Hematopoietic multipotent progenitor cell (in vitro differentiated cells): ENCODE data around the gene FAR2. TPM values are rescaled to one million over a fixed set of nuclear protein-coding genes. Genes with fewer than 3 reads are reported as not detected.
A peak's percentile ranks its signal among the peaks of the same experiment; 100 is the strongest.

Source experiments
- DNase-seq, 3 donors: peaks; one replicate each; pipeline ENCODE4 v3.0.0-alpha.2; 2011 to 2015; ENCODE audit warnings: low read depth in 2 of 3, low spot score in 2 of 3
- total RNA-seq: library from RNA; depleted of rRNA; stranded (reverse); fragments of >200 nt; gene quantifications from one replicate; pipeline ENCODE4 v1.2.3, GENCODE V29; 2012

The FAR2 gene
- total RNA-seq, 1 donor: 40.4 TPM

DNA sequence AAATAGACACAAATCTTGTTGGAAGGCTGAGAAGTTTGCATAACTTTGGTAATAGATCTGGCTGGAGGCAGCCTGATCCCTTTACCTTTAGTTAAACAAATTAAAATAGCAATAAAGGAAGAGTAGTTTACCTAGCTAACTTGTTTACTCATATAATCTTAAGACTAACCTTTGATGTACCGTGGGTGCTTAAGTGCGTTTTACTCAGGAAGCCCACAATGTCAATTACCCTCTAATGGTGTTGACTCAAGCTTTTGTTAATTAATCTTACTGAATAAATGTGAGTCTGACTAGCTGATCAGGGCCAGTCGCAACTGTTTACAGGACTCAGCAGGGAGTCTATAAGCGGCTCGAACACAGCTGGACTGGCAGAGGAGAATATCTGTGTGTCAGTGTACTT lies 51.5 kb downstream of the FAR2 start:
- no peak for DNase-seq

DNA sequence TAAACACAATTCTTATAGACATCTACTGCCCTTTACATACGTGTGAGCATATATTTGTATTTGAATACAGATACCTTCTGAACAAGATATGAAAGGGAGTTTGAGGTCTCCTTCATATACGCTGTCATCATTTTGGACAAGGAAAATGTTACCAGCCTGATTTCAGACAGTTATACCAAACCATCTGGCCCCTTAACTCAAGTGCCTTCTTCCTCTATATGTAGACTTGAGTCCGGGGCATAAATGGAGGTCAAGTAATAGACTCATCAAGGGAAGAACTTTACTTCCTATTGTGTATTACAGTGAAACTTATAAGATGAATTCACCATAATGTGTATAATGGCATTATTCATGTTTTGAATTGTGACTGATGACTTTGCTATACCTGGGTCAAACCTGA lies 52.2 kb downstream of the FAR2 start:
- peak in 1 of 3 donors; percentile 50 for DNase-seq

DNA sequence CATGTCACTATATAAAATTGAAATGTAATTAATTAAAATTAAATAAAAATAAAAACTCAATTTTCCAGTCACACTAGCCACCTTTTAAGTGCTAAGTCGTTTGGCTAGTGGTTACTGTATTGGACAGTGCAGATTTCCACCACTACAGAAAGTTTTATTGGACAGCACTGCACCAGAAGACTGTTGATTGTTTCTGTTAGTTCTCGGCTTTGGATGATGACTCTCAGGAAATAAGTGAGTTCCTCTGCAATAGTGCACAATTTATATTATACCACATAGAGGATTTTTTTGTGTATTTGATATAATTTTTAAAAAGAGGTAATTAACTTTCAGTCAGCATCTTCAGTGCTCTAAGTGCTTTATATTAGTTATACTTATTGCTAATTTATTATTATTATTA lies 52.7 kb downstream of the FAR2 start:
- DNase-seq: peak in 1 of 3 donors; percentile 35

DNA sequence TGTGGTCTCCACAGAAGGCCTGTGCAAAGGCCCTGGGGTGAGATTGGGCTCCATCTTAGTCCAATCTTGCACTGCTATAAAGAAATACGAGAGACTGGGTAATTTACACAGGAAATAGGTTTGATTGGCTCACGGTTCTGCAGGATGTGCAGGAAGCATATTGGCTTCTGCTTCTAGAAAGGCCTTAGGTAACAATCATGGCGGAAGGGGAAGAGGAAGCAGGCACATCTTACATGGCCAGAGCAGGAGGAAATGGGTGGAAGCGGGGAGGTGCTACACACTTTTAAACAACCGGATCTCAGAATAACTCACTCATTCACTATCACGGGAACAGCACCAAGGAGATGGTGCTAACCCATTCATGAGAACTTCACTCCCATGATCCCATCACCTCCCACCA lies 55.4 kb downstream of the FAR2 start:
- DNase-seq: peak in 1 of 3 donors; percentile 20

DNA sequence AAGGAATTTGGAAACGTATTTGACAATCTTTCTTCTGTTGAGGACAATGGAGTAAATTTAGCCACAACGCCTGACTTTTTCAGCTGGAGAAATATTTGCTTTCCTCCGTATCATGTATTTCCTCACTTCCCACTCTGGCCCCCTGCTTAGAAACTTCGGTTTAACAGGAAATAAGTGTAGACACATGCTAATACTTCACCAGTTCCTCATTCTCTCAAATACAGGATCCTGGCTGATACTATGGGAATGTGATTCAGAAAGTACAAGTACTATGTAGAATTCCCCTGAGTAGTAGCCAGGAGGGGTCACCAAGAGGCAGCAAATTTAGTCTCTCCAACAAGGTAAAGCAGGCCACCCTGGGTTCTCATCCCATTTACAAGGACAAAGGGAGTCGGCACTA lies 58.0 kb downstream of the FAR2 start:
- DNase-seq: peak in 2 of 3 donors; percentile 52 to 54

DNA sequence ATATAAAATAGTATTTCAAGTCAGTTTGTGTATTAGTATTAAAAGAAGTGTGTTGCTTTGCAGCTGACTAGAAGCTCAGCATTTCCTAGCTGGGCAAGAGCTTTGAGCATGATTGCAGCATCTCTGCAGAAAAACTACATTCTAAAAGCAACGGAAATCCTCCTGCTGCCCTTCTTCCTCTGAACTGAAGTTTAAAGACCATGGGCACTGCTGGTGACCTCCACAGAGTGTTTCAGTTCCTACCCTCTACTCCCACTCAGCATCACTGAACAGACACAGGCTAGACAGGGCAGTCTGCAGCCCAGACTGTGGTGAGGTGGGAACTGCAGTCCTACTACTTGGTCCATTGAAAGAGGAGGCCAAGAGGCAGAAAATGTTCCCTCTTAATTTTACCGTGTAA lies 59.0 kb downstream of the FAR2 start:
- DNase-seq: no peak

DNA sequence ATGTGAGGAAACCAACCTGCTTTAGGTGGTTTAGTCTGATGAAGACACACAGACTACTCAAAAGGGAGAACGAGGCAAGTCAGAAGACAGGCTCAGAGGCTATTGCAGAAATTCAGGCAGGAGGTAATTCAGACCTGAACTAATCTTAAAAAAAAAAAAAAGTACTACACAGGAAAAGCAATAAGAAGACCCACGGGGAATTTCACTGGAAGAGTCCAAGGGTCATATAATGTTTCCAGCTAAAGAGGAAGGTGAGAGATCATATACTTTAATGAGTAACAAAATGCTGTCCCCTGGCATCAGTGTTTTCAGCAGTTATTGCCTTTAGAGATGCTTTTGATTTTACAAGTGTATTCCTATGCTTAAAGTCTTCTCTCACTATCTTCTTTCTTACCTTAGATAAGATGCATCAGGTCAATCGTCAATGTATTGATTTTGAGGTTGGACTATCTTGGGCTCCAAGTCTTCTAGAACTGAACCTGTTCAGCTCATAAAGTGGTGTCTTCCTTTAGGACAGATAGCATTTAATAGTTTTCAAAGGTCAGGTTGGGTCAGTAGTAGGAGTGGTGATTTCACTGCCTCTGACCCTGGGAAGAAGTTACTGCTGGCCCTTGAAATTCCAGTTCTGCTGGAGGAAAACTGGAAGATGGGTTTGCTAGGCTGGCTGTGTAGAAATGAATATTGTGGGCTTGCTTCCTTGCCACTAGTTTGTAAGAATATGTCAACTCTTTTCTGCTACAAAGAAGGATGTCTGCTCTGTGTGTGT lies 60.0 kb downstream of the FAR2 start:
- no peak for DNase-seq

DNA sequence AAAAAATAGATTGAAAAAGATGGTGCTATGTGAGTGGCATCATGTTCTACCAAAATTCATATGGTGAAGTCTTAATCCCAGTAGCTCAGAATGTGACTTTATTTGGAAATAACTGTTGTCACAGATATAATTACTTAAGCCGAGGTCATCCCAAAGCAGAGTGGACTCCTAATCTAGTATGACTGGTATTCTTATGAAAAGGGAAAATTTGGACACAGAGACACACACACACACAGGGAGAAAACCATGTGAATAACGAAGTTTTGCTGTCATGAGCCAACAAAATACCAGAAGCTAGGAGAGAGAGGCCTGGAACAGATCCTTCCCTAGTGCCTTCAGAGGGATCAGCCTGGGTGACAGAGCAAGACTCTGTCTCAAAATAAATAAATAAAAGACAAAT lies 62.6 kb downstream of the FAR2 start:
- no peak for DNase-seq

DNA sequence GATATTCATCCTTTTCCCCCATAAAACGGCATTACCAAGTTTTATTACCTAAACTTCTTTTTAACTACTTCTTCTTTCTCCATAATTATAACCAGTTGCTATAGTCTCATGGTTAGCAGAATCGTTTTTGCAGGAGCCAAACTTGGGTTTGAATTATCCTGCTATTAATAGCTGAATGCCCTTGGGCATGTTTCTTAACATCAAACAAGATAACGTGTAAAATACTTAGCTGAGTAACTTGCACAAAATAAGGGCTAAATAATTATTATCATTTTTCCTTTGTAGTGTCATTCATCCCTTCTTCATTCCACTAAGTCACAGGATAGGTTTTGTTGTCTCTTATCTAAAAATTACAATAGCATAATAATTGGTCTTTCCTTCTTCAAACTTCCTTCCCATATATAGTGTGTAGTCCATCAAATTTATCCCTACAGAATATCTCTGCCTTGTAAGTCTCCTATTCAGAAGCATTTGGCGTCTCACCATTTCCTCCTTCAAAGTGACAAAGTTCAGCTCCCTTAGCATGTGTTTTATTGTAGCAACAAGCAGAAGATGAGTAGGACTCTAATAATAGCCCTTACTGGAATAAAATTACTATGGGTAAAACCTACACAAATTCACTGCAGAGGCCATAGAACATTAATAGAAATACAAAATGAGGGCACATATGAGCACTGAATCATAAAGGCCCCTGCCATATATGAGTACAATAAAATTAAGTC lies 63.8 kb downstream of the FAR2 start:
- no peak for DNase-seq

DNA sequence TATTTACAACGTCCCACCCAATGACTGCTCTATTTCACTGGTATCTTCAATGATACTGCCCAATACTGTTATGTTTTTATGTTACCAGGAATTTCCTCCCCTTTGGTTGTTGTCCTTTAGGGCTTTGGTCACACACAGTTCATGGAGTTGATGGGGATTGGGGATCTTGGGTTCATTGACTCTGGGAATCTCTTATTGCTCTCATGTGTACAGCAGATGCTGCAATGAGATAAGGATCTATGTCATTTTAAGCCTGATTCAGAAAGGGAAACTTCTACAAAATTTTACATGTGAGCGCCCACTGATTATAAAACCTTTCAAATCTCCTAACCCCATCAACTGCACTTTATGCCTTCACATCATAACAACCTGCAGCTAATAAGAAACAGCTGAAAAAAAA lies 67.2 kb downstream of the FAR2 start:
- DNase-seq: peak in 2 of 3 donors; percentile 29 to 43

DNA sequence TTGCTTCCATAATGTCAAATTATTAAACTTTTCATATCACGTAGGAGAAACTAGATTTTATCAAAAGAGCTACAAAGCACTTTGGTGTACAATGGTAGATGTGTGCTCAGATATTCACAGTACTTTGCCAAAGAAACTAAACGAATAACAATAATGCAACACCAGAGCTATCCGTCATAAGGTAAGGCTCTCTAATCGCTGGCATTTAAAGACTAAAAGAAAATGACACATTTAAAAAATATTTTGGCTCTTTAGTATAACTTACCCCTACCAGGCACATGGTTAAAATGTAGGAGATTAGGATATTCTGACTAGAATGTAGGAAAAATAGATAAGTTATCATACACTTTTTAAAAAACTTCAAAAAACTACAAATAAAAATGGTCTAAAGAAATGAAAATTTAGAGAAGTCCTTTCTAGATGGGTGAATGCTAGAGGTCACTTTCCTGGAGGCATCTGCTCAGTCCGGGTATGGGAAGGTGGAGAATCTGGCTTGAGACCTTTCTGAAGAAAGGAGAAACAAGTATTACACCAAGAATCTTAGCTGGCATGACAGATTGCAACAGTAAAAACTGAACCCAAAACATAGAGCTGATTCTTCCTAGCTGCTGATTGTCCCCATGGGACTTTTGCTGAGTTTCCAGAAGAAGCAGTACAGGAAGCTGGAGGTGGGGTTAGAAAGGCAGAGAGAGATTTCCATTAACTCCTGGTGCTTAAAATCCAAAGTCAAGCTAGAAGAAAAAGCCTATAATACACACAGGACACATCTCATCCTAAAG lies 67.9 kb downstream of the FAR2 start:
- DNase-seq: no peak

DNA sequence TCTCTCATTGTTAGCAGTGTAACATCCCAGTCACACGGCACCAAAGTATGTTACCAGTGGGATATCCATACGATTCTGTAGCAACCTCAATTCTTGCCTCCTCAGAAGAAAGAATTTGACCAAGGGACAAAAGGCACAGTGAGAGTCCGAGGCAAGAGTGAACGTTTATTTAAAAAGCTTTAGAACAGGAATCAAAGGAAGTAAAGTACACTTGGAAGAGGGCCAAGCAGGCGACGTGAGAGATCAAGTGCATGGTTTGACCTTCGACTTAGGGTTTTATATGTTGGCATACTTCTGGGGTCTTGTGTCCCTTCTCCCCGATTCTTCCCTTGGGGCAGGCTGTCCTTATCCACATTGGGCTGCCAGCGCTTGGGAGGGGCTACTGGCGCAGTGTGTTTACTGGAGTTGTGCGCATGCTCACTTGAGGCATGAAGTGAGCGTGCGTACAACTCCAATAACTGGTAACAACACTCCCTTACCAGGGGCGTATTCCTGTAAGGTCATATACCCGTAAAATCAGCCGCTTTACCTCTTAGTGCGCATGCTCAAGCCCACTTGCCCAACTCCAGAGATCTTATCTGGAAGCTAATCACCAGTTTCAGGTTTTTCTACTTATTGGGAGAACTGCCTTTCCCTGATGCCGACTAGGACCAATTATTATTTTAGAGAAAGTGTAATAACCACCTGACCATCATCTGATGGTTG lies 71.7 kb downstream of the FAR2 start:
- DNase-seq: no peak

DNA sequence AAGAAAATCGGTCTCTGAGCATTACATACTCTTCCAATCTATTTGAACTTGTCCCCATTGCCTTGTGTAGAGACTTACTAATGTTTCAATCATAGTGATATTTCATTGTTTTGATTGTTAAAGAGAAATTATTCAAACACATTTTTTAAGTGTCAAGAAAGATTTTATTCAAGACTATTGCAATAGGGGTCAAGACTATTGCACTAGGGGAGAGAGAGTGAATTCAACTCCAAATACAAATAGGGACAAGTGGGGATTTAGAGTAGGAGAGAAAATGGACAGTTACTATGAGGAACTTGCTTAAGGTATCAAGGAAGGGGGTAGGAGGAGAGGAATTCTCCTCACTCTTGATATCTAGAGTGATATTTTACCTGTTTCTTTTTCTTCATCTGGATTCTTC lies 73.1 kb downstream of the FAR2 start:
- no peak for DNase-seq

DNA sequence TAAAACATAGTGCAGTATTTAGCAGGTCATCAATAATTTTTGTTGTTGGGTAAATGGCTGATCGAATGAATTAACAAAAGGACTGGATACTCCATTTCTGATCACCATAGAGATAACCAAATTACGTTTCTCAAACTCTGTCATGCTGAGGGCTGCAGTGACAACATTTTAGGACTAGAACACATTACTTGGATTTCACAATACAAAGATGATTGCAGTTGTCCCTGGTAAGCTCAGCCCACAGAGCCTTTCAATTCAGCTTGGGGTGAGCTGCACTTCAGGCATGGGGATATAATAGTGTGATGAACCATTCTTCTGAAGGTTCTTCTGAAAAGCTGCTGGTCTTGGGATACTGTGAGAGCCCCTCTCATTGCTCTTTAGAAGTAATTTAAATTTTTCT lies 74.3 kb downstream of the FAR2 start:
- no peak for DNase-seq

DNA sequence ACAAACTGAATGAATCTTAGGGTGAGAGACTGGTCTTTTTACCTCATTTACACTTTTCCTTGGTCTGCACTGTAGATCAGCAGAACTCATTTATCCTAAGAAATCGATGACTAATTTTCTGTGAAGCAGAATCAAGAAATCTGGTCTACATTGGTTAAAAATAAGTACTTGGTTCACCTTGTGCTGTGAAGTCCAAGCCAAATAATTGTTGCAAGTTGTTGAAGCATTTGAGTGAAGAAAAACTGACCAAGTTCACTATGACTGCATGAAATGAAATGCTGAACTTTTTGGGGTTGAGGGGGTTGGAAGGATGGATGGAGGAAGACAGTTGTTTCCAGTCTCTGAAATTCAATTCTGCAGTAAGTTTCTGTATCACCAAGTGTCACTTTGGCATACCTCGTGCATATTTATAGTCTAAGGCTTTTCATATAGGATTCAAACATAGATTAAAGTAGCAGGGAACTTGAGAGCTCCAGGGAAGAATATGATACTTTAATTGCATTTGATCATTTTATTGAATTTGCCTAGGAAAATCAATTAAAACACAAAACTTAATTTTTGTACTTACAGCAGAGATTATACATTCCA lies 75.0 kb downstream of the FAR2 start:
- no peak for DNase-seq

DNA sequence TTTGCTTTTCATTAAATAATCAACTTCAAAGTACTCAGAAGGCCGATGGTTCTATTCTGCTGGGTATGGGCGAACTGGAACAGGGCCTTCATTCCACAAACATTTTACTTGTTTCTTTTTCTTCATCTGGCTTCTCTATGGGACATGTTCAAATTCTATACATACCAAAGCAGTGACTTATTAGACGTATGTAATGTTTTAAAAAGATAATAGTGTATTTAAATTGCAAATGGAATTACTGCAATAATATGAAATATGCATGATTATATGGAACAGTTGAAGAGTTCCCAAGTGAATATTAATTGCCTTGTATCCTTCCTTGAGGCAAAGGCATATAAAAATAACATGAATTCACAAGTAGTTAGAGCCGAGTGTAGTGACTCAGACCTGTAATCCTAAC lies 75.5 kb downstream of the FAR2 start:
- no peak for DNase-seq

DNA sequence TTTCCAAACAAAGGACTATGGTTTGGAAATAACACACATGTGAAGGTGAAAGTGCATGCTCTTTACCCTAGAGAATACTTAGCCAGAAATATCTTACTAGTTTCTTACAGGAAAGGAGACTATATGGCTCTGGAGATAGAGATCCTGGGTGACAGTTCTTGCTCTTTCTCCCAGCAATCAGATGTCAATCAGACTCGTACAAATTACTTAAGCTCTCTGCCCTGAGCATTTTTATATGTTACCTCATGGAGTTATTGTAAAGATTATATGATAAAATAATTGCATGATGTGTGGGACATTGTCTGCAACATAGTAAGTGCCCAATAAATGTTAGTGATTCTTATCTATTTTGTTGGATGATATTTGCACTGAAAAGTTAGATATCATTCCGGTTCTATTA lies 76.8 kb downstream of the FAR2 start:
- no peak for DNase-seq

DNA sequence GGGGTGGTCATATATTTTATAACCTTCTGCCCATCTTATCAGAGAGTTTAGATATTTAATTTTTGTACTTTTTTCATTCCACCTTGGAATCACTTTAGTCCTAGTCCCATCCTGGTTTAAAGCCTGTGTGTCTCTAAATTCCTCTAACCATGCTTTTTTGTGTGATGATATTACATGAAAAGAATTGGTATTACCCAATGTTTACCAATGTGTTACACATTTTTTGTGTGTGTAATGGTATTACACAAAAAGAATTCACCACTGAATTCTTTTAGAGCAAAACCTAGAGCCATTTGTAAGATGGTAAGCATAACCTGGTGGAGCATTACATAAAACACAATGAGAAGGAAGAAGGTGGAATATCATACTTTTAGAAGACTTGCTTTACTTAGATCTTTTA lies 77.5 kb downstream of the FAR2 start:
- DNase-seq: no peak

DNA sequence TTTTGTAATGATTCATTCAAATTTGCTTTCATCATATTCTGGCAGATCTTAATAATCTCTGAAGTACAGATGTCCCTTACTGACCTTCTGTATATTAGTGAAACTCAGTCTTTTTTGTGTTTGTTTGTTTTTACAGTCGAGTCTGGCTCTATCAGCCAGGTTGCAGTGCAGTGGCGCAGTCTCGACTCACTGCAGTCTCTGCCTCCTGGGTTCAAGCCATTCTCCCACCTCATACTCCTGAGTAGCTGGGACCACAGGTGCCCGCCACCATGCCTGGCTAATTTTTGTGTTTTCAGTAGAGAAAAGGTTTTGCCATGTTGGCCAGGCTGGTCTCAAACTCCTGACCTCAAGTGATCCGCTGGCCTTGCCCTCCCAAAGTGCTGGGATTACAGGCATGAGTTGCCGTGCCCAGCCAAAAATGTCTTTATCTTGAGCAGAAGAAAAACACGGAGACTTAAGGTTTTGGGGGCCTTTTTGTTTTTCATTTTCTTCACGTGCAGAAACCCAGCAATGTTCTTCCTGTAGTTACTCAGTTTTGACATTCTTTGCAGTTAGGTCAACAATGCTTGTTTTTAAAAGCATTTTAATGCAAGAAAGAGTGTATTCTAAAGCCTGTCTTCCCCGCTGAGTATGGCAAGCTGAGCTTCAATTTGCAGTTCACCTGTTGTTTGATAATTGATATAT lies 79.5 kb downstream of the FAR2 start:
- no peak for DNase-seq

DNA sequence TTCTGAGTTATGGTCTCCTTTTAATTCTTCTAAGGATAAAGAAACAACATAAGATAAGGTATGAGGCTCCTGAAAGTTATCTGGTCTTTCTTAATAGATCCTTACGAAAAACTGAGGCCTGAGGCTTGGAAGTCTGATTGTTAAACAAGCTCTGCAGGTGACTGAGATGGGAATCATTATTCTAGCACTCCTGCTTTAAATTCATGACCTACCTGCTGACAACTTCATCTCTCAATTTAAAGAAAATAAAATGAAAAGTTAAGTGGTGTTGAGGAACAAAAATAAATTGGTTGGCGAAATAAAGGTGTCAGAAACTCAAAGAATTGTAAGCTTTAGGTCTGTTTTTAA lies 80.1 kb downstream of the FAR2 start:
- DNase-seq: no peak
